IMR-90 (cell line): Measurements from ENCODE around the gene WNT7B.
A peak's percentile ranks its signal among the peaks of the same experiment; 100 is the strongest.

Source experiments
- CEBPB ChIP-seq: IDR thresholded peaks from 2 replicates; pipeline ENCODE4 v1.6.1; 2012; ENCODE audit warnings: low read depth, low read length, improper control_type of control experiment
- CHD1 ChIP-seq: IDR thresholded peaks from 2 replicates; pipeline ENCODE4 v1.6.1; 2012; ENCODE audit warnings: low read depth, low read length, improper control_type of control experiment
- CTCF ChIP-seq: conservative IDR thresholded peaks from 2 replicates; pipeline ENCODE4 v1.5.1; 2012; ENCODE audit warnings: mild to moderate bottlenecking, low read depth, low read length, improper control_type of control experiment
- MAZ ChIP-seq: IDR thresholded peaks from 2 replicates; pipeline ENCODE4 v1.6.1; 2012; ENCODE audit warnings: low read depth, mild to moderate bottlenecking, low read length, improper control_type of control experiment, moderate library complexity, borderline replicate concordance
- POLR2A ChIP-seq: IDR thresholded peaks from 2 replicates; pipeline ENCODE4 v1.6.1; 2012; ENCODE audit warnings: mild to moderate bottlenecking, low read depth, low read length
- RCOR1 ChIP-seq: IDR thresholded peaks from 2 replicates; pipeline ENCODE4 v1.6.1; 2012; ENCODE audit warnings: mild to moderate bottlenecking, low read length, improper control_type of control experiment; ENCODE audit not compliant: insufficient replicate concordance
- RFX5 ChIP-seq: IDR thresholded peaks from 2 replicates; pipeline ENCODE4 v1.8.0; 2012; ENCODE audit warnings: low read depth, mild to moderate bottlenecking, low read length, moderate library complexity

GRCh38 chr22:45911601-45912271 lies 65.2 kb downstream of the WNT7B start:
- TF ChIP-seq RCOR1 (no peak), POLR2A (no peak), RFX5 (no peak), CEBPB (peak; percentile 31), CTCF (no peak), MAZ (no peak), CHD1 (no peak)
